Measurements from ENCODE around the gene CCL25. TPM values are rescaled to one million over a fixed set of nuclear protein-coding genes. Genes with fewer than 3 reads are reported as not detected.
"Not testable (repeated sequence)": the region's sequence is repeated elsewhere in the genome, so short reads cannot be mapped to it uniquely, and the experiment has no call there.

The CCL25 gene
- total and polyA plus RNA-seq, 11 donors, result not detected

- Histone ChIP-seq H3K27ac (no peak overlapping the region), H3K9me3 (no peaks in the 10 kb centered on the region), H3K4me1 (no peaks in the 10 kb centered on the region), H3K4me3 (no peak overlapping the region), H3K36me3 (no peaks in the 10 kb centered on the region), H3K27me3 (no peaks in the 10 kb centered on the region)
- TF ChIP-seq CTCF (IDR thresholded peaks at IDR 0.05) (no peak), POLR2A (IDR thresholded peaks at IDR 0.05) (no peak)
- intact Hi-C loops (cut with DNase I), result no loop called here
- ATAC-seq (no peak), DNase-seq (no peak)
- 82 to 90% (median 87%) methylated on average over 8 of the region's 8 CpGs for whole genome bisulfite sequencing, 4 donors
Measured at GRCh38 chr19:8021374-8021773, 31.2 kb upstream of the CCL25 start.

DNA sequence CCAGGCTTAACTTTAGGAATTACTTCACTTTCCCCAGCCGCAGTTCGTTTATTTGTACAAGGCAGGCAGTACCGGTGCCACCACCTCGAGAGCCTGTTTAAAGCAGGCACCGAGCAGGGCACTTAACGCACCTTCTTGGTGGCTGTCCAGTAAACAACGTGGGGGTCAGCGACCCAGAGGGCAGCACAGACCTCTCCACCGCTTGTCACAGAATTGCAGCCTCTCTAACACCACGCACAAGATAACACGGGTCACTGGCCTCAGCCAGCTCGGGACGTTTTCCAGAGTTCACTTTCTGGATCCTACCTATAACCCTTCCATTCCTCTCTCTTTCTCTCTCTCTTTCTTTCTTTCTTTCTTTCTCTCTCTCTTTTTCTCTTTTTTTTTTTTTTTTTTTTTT is 30.3 kb upstream of the CCL25 start:
- TF ChIP-seq CTCF (IDR thresholded peaks at IDR 0.05), result no peak
- no peak for TF ChIP-seq POLR2A (IDR thresholded peaks at IDR 0.05)
- Histone ChIP-seq H3K27ac (no peak overlapping the region), H3K27me3 (no peaks in the 10 kb centered on the region), H3K9me3 (no peaks in the 10 kb centered on the region), H3K4me3 (no peak overlapping the region), H3K4me1 (no peaks in the 10 kb centered on the region), H3K36me3 (no peaks in the 10 kb centered on the region)
- no peak for DNase-seq
- 84 to 87% (median 86%) methylated on average over 13 of the region's 13 CpGs for WGBS, 4 donors
- ATAC-seq, result no peak
- intact Hi-C loops (cut with DNase I), result no loop called here

- 84 to 90% (median 88%) methylated on average over 5 of the region's 5 CpGs for WGBS, 4 donors
- TF ChIP-seq POLR2A (IDR thresholded peaks at IDR 0.05), result no peak
- no peak for TF ChIP-seq CTCF (IDR thresholded peaks at IDR 0.05)
- ATAC-seq (no peak), DNase-seq (no peak)
- Histone ChIP-seq H3K4me1 (no peaks in the 10 kb centered on the region), H3K9me3 (no peaks in the 10 kb centered on the region), H3K27ac (no peak overlapping the region), H3K27me3 (no peaks in the 10 kb centered on the region), H3K36me3 (no peaks in the 10 kb centered on the region), H3K4me3 (no peak overlapping the region)
- intact Hi-C loops (cut with DNase I), result no loop called here
Measured at GRCh38 chr19:8023371-8023770, 29.2 kb upstream of the CCL25 start.

DNA sequence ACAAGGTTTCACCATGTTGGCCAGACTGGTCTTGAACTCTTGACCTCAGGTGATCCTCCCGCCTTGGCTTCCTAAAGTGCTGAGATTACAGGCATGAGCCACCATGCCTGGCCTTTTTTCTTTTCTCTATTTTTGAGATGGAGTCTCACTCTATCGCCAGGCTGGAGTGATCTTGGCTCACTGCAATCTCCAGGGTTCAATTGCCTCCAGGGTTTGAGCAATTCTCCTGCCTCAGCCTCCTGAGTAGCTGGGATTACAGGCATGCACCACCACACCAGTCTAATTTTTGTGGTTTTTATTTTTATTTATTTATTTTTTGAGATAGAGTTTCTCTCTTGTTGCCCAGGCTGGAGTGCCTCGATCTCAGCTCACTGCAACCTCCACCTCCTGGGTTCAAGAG is 28.3 kb upstream of the CCL25 start:
- H3K36me3 ChIP-seq; intact Hi-C loops (cut with DNase I); H3K27ac ChIP-seq; H3K4me1 ChIP-seq; H3K4me3 ChIP-seq; H3K27me3 ChIP-seq; ATAC-seq; DNase-seq; H3K9me3 ChIP-seq: not testable (repeated sequence)
- WGBS, 4 donors, result 95 to 99% (median 97%) methylated on average over 3 of the region's 3 CpGs

GRCh38 chr19:8025316-8025715 is 27.2 kb upstream of the CCL25 start:
- no peak for TF ChIP-seq CTCF (IDR thresholded peaks at IDR 0.05)
- TF ChIP-seq POLR2A (IDR thresholded peaks at IDR 0.05), result no peak
- Histone ChIP-seq H3K4me3 (no peak overlapping the region), H3K27ac (no peak overlapping the region), H3K4me1 (peaks cover 0 to 2% (median 0%) of the 10 kb centered on the region in 12 donors), H3K27me3 (no peaks in the 10 kb centered on the region), H3K9me3 (no peaks in the 10 kb centered on the region), H3K36me3 (no peaks in the 10 kb centered on the region)
- DNase-seq (no peak), ATAC-seq (no peak)
- 71 to 79% (median 75%) methylated on average over 5 of the region's 5 CpGs for WGBS, 4 donors
- intact Hi-C loops (cut with DNase I), result no loop called here
